DMS53 treated with DMSO at 0.1 percent for 48 hours (cell line): ENCODE data around the gene SIN3B.

Experiments
- DNase-seq: peaks from one replicate; lab custom pipeline; 2025; ENCODE audit not compliant: unreplicated experiment; lab: John Stamatoyannopoulos, UW

The SIN3B gene

GRCh38 chr19:16887353-16888265 lies 58.4 kb downstream of the SIN3B start:
- no peak for DNase-seq

GRCh38 chr19:16888629-16889365 lies 59.6 kb downstream of the SIN3B start, which contains the start of gene F2RL3:
Gene F2RL3, plus strand, starts transcription at chr19:16888999. Its CDS starts 191 bp downstream, at chr19:16889190.
- DNase-seq: peak; percentile 37

- DNase-seq: no peak
Measured at GRCh38 chr19:16889366-16889882, 60.2 kb downstream of the SIN3B start.

GRCh38 chr19:16889883-16890460 lies 60.8 kb downstream of the SIN3B start:
- DNase-seq: no peak

- no peak for DNase-seq
Measured at GRCh38 chr19:16890461-16891184, 61.4 kb downstream of the SIN3B start.

- no peak for DNase-seq
Measured at GRCh38 chr19:16891696-16892382, 62.6 kb downstream of the SIN3B start.

GRCh38 chr19:16892436-16892835 lies 63.2 kb downstream of the SIN3B start:
- DNase-seq: no peak

- no peak for DNase-seq
Measured at GRCh38 chr19:16892868-16893685, 63.9 kb downstream of the SIN3B start.

GRCh38 chr19:16893686-16893989 lies 64.4 kb downstream of the SIN3B start:
- DNase-seq: no peak

- no peak for DNase-seq
Measured at GRCh38 chr19:16894080-16894479, 64.9 kb downstream of the SIN3B start.

- no peak for DNase-seq
Measured at GRCh38 chr19:16895467-16896145, 66.4 kb downstream of the SIN3B start.

GRCh38 chr19:16896146-16897028 lies 67.2 kb downstream of the SIN3B start:
- no peak for DNase-seq

GRCh38 chr19:16897029-16897855 lies 68.0 kb downstream of the SIN3B start:
- no peak for DNase-seq

GRCh38 chr19:16897856-16898161 lies 68.6 kb downstream of the SIN3B start:
- DNase-seq: no peak

GRCh38 chr19:16898361-16899015 lies 69.3 kb downstream of the SIN3B start:
- no peak for DNase-seq

GRCh38 chr19:16899566-16900075 lies 70.4 kb downstream of the SIN3B start:
- DNase-seq: peak; percentile 8
